Measurements from ENCODE around the gene EIPR1. TPM values are rescaled to one million over a fixed set of nuclear protein-coding genes. Genes with fewer than 3 reads are reported as not detected.

EIPR1 gene
- total and polyA plus RNA-seq, 2 of the 4 experiments (the other 2 are of a cell fraction) = 46.5 to 67.4 TPM

DNA sequence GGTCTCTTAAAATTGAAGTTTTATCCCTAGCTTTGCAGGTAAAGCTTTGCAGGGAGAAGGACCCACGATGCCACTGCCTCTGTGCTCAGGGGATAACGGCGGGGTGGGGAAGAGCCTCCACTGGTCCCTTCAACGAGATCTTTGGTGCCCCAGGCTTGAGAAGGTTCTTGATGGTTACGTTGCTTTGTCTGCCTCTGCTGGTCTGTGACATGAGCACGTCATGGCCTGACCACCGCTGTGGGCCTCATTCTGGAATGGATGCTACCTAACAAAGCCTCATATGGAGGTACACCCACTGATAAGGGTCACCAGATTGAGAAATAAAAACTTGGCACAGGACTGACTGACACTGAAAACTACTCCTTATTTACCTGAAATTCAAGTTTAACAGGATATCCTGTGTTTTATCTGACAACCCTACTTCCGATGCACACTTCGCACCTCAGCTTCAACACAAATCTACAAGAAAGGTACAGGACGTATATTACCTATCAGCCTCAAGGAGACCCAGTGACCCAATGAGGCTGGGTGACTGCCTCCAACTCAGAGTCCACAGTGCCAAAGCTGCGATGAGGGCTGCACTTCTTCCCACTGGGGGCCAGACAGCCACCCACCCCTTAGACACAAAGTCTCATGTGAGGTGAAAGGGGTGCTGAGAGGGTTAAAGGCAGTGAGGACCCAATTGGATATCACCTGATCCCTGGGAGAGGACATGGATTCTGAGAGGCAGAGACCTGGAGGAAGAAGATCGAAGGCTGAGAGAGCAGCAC lies 64.9 kb downstream of the EIPR1 start:
- ChIA-PET CTCF (interaction anchor here (0.6 kb wide), 1 partner anchor 18 kb away, joined by 3 read pairs; no protein-coding TSS in a partner anchor), POLR2A (ENCODE audit: unreplicated experiment) (no interaction called here)
- no peak overlapping the region for H4K91ac ChIP-seq (ENCODE audit: insufficient read depth, low read depth, low read length)
- no peak overlapping the region for H2BK120ac ChIP-seq (ENCODE audit: low read depth, low read length)
- H3K4me2 ChIP-seq (ENCODE audit: low read depth, low read length) = no peak overlapping the region
- no peaks in the 10 kb centered on the region for H3K9me3 ChIP-seq (ENCODE audit: control insufficient read depth, insufficient read depth, low read length)
- H3K56ac ChIP-seq (ENCODE audit: extremely low read depth, insufficient read depth, low read length) = no peak overlapping the region
- H3K9me1 ChIP-seq (ENCODE audit: insufficient read depth, low read length) = peaks cover 5% of the 10 kb centered on the region; the same call in 1 of the 2 replicates
- H3K14ac ChIP-seq (replicated peaks; ENCODE audit: low read depth, low read length) = no peak overlapping the region
- WGBS, 2 experiments (ENCODE audit: extremely low coverage in 2 of 2, insufficient read length in 1 of 2) = 100% methylated on average over 2 of the region's 12 CpGs; no CpG with 5 or more reads in 1 of the 2 experiments
- no peak overlapping the region for H3K4ac ChIP-seq (ENCODE audit: low read depth, low read length)
- no peak overlapping the region for H3K4me3 ChIP-seq (ENCODE audit: insufficient read depth, low read depth, low read length)
- H2BK20ac ChIP-seq (ENCODE audit: low read depth, low read length) = no peak overlapping the region
- H3K4me1 ChIP-seq (ENCODE audit: control insufficient read depth, insufficient read depth, low read length) = peaks cover 2% of the 10 kb centered on the region; the same call in 1 of the 2 replicates
- no peak overlapping the region for H2BK15ac ChIP-seq (ENCODE audit: low read depth, low read length)
- no peak overlapping the region for H3K27ac ChIP-seq (ENCODE audit: insufficient read depth, low read length)
- no peak overlapping the region for H3K18ac ChIP-seq (ENCODE audit: low read depth, low read length)
- DNase-seq = no peak
- no peaks in the 10 kb centered on the region for H3K36me3 ChIP-seq (ENCODE audit: control insufficient read depth, insufficient read depth, low read length)
- no peak overlapping the region for H4K5ac ChIP-seq (ENCODE audit: low read depth, low read length)
- no peaks in the 10 kb centered on the region for H3K27me3 ChIP-seq (ENCODE audit: control insufficient read depth, insufficient read depth, low read length)
- no peak overlapping the region for H2AFZ ChIP-seq (replicated peaks; ENCODE audit: low read length, poor library complexity)
- no peak for ATAC-seq (ENCODE audit: low read depth)
- no peak overlapping the region for H3K9ac ChIP-seq (ENCODE audit: low read depth, low read length)
- no peak overlapping the region for H2AK9ac ChIP-seq (replicated peaks; ENCODE audit: low read depth, low read length, poor library complexity)
- H2AK5ac ChIP-seq (ENCODE audit: low read depth, low read length) = no peak overlapping the region
- in situ Hi-C loops (cut with MboI; ENCODE audit: low sequenced_read_pairs) = no loop called here
- intact Hi-C loops (cut with micrococcal nuclease) = no loop called here
- H4K8ac ChIP-seq (ENCODE audit: low read depth in 2 of 2, low read length in 2 of 2) = no peak overlapping the region
- peaks cover 7% of the 10 kb centered on the region; the same call in 1 of the 2 replicates for H4K20me1 ChIP-seq (ENCODE audit: insufficient read depth, low read length)
- H3K23ac ChIP-seq (ENCODE audit: low read depth, low read length) = no peak overlapping the region
- dilution Hi-C loops (cut with HindIII; ENCODE audit: low sequenced_read_pairs, unreplicated experiment) = no loop called here
- no peak overlapping the region for H2BK5ac ChIP-seq (ENCODE audit: low read depth, low read length, poor library complexity, severe bottlenecking)
- no TSS peak for BruUV-seq (replicated peaks)
- peaks cover 14 to 27% of the 10 kb centered on the region in 2 experiments for H3K79me1 ChIP-seq (ENCODE audit: low read depth in 1 of 2, low read length in 2 of 2)
- no peak for TF ChIP-seq USF2 (IDR thresholded peaks at IDR 0.05; ENCODE audit: low read depth, low read length)
- no peak for TF ChIP-seq ELK1 (IDR thresholded peaks at IDR 0.05; ENCODE audit: borderline replicate concordance, low read depth, low read length)
- TF ChIP-seq CEBPB (IDR thresholded peaks at IDR 0.05; ENCODE audit: low read depth, low read length) = no peak
- no peak for TF ChIP-seq MAZ (IDR thresholded peaks at IDR 0.05; ENCODE audit: borderline replicate concordance, low read depth, low read length)
- TF ChIP-seq MXI1 (IDR thresholded peaks at IDR 0.05; ENCODE audit: borderline replicate concordance, low read depth, low read length) = no peak
- no peak for TF ChIP-seq POLR2A (IDR thresholded peaks at IDR 0.05; ENCODE audit: low read depth, low read length)
- TF ChIP-seq RAD21 (IDR thresholded peaks at IDR 0.05; ENCODE audit: low read length) = no peak
- TF ChIP-seq CHD1 (IDR thresholded peaks at IDR 0.05; ENCODE audit: low read depth, low read length) = no peak
- TF ChIP-seq CTCF (conservative IDR thresholded peaks at IDR 0.05; ENCODE audit: low read depth, low read length) = no peak
- no peak for TF ChIP-seq RFX5 (IDR thresholded peaks at IDR 0.05; ENCODE audit: low read depth, low read length)
- no peak for TF ChIP-seq BHLHE40 (IDR thresholded peaks at IDR 0.05; ENCODE audit: low read depth, low read length)
- no peak for TF ChIP-seq SMC3 (IDR thresholded peaks at IDR 0.05; ENCODE audit: low read depth, low read length)
- TF ChIP-seq FOS (IDR thresholded peaks at IDR 0.05; ENCODE audit: low read depth, low read length) = no peak
- no peak for TF ChIP-seq MAFK (IDR thresholded peaks at IDR 0.05; ENCODE audit: low read depth, low read length)
- no peak for TF ChIP-seq RCOR1 (IDR thresholded peaks at IDR 0.05; ENCODE audit: insufficient replicate concordance, low read length)

Measured in IMR-90 (cell line).